ENCODE data around the gene CRIP2.

CRIP2 gene

DNA sequence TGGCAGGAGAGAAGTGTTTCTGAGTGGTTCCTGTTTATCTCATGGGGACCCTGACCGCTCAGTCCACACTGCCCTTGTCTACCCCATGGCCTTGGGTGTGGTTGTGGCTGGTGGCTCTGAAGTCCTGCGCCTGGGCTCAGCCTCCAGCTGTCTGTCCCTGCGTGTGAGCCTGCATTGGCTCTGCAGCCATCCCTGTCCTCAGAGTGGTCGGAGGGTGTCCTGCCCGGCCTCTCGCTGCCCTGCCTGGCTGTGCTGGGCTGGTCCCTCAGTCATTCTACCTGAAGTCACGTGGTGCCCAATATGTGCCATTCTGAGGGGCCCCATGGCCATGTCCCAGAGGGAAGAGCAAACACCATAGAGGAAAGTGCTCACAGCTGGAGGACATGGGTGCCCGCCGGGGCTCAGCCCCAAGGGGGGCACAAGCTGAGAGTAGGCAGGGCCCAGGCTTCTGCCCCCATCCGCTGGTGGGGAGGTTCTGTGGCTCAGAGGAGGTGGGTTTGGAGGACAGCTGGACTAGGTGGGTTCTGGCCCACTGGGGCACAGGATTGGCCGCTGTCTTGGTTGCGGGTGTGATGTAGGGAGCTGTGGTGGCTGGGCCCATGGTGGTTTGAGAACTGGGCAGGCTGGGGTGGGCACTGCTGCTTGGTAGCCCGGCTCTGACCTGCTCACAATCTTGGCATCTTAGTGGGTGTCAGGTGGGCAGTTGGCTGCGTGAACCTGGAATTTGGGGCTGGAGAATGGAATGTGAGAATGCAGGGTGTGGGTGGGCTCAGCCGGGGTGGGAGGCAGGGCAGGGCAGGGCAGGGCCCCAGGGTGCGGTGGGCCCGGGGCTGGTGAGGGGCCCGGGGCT is 28.1 kb downstream of the CRIP2 start:
- DNase-seq (ENCODE audit: low read depth, low spot score) = no peak
- Histone ChIP-seq H3K4me3 (no peak overlapping the region), H3K27ac (no peak overlapping the region), H3K9ac (ENCODE audit: insufficient read length) (no peak overlapping the region), H3K36me3 (ENCODE audit: insufficient read depth, low read length) (no peaks in the 10 kb centered on the region), H3K9me3 (ENCODE audit: low read depth, low read length) (no peaks in the 10 kb centered on the region)
- no peak for TF ChIP-seq POLR2AphosphoS5 (IDR thresholded peaks at IDR 0.05; ENCODE audit: borderline replicate concordance, low read depth, low read length)
- TF ChIP-seq FOXP2 (optimal IDR thresholded peaks at IDR 0.05; ENCODE audit: control extremely low read depth, extremely low read length, insufficient read depth) = no peak
- no peak for TF ChIP-seq EZH2 (IDR thresholded peaks at IDR 0.05)

DNA sequence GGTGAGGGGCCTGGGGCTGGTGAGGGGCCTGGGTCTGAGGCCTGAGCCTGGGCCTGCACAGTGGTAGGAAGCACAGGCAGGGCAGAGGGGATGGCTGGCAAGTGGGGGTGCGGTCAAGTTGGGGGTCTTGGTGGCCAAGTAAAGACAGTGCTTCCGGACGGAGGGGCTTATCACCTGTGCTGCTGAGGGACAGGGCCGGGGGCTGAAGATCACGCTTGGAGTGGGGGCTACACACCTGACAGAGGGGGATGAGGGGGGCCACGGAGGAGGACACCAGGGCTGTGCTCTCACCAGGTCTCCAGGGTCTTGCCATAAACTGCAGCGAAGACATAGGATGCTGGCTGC is 28.6 kb downstream of the CRIP2 start:
- Histone ChIP-seq H3K9ac (ENCODE audit: insufficient read length) (no peak overlapping the region), H3K36me3 (ENCODE audit: insufficient read depth, low read length) (no peaks in the 10 kb centered on the region), H3K27ac (no peak overlapping the region), H3K9me3 (ENCODE audit: low read depth, low read length) (no peaks in the 10 kb centered on the region), H3K4me3 (no peak overlapping the region)
- TF ChIP-seq POLR2AphosphoS5 (IDR thresholded peaks at IDR 0.05; ENCODE audit: borderline replicate concordance, low read depth, low read length) (no peak), FOXP2 (optimal IDR thresholded peaks at IDR 0.05; ENCODE audit: control extremely low read depth, extremely low read length, insufficient read depth) (no peak), EZH2 (IDR thresholded peaks at IDR 0.05) (no peak)
- no peak for DNase-seq (ENCODE audit: low read depth, low spot score)

DNA sequence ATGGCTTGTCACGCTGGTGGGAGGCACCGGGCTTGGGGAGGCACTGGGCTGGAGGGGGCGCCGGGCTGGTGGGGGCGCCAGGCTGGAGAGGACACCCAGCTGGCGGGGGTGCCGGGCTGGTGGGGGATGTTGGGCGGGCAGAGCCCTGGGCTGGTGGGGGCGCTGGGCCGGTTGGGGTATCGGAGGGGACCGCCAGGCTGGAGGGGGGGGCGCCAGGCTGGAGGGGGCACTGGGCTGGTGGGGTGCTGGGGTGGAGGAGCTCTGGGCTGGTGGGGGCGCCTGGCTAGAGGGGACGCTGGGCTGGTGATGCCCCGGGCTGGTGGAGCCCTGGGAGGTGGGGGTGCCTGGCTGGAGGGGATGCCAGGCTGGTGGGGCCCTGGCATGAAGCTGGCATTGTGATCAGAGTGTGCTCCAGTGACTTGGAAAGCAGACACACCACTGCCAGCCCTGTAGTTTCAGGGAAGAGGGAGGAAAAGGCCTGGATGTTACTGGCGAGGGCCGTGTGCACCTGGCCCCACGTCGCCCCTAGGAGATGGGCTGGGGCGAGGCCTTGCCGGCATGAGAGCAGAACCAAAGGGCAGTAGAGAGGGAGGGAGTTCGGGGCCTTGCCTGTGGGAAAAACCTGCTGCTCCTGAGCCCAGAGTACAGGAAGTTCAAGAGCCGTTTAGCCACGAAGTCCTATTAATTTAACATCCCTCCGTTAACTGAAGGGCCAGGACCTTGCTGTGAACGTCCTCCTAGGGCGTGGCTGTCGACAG is 29.5 kb downstream of the CRIP2 start:
- Histone ChIP-seq H3K9me3 (ENCODE audit: low read depth, low read length) (no peaks in the 10 kb centered on the region), H3K27ac (no peak overlapping the region), H3K9ac (ENCODE audit: insufficient read length) (no peak overlapping the region), H3K36me3 (ENCODE audit: insufficient read depth, low read length) (no peaks in the 10 kb centered on the region), H3K4me3 (no peak overlapping the region)
- no peak for DNase-seq (ENCODE audit: low read depth, low spot score)
- TF ChIP-seq FOXP2 (optimal IDR thresholded peaks at IDR 0.05; ENCODE audit: control extremely low read depth, extremely low read length, insufficient read depth) = no peak
- TF ChIP-seq POLR2AphosphoS5 (IDR thresholded peaks at IDR 0.05; ENCODE audit: borderline replicate concordance, low read depth, low read length) = no peak
- no peak for TF ChIP-seq EZH2 (IDR thresholded peaks at IDR 0.05)

DNA sequence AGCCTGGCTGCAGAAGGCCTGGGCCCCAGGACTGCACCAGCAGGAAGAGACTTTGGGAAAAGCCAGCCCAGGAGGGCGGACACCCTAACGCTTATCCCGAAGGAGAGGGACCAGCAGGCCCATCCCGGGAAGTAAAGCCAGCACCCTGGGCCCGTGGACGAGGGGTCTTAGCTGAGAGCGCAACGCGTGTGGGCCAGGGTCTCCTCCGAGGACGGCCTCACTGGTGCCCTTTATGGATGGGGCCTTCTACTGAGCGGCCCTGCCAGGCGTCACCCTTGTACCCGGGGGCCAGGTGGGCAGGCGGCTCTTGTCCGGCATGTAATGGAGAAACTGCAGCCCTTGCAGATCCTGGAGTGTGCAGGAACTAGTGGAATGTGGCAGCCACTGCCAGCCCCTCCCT is 30.5 kb downstream of the CRIP2 start:
- Histone ChIP-seq H3K9me3 (ENCODE audit: low read depth, low read length) (no peaks in the 10 kb centered on the region), H3K4me3 (no peak overlapping the region), H3K27ac (no peak overlapping the region), H3K36me3 (ENCODE audit: insufficient read depth, low read length) (no peaks in the 10 kb centered on the region), H3K9ac (ENCODE audit: insufficient read length) (no peak overlapping the region)
- DNase-seq (ENCODE audit: low read depth, low spot score) = no peak
- TF ChIP-seq POLR2AphosphoS5 (IDR thresholded peaks at IDR 0.05; ENCODE audit: borderline replicate concordance, low read depth, low read length) (no peak), EZH2 (IDR thresholded peaks at IDR 0.05) (no peak), FOXP2 (optimal IDR thresholded peaks at IDR 0.05; ENCODE audit: control extremely low read depth, extremely low read length, insufficient read depth) (no peak)

DNA sequence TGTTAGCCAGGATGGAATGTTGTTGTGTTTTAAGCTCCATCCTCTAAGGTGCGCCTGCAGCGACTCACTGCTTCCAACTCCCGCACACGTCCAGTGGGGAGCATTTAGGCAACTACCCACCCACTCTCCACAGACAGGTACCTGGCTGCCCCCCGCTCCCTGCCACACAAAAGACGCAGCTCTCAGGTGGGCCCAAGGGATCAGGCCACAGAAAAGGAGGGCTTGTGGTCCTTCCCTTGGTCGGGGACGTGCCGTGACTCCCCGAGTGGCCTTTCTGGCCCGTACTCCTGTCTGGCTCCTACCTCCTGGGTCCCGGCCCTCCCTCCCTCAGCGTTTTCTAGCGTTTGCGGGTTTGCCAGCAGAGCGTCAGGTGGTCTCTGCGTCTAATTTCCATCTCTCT is 32.6 kb downstream of the CRIP2 start:
- TF ChIP-seq FOXP2 (optimal IDR thresholded peaks at IDR 0.05; ENCODE audit: control extremely low read depth, extremely low read length, insufficient read depth) (no peak), EZH2 (IDR thresholded peaks at IDR 0.05) (no peak), POLR2AphosphoS5 (IDR thresholded peaks at IDR 0.05; ENCODE audit: borderline replicate concordance, low read depth, low read length) (no peak)
- Histone ChIP-seq H3K36me3 (ENCODE audit: insufficient read depth, low read length) (no peaks in the 10 kb centered on the region), H3K9ac (ENCODE audit: insufficient read length) (no peak overlapping the region), H3K27ac (no peak overlapping the region), H3K9me3 (ENCODE audit: low read depth, low read length) (no peaks in the 10 kb centered on the region), H3K4me3 (no peak overlapping the region)
- no peak for DNase-seq (ENCODE audit: low read depth, low spot score)

DNA sequence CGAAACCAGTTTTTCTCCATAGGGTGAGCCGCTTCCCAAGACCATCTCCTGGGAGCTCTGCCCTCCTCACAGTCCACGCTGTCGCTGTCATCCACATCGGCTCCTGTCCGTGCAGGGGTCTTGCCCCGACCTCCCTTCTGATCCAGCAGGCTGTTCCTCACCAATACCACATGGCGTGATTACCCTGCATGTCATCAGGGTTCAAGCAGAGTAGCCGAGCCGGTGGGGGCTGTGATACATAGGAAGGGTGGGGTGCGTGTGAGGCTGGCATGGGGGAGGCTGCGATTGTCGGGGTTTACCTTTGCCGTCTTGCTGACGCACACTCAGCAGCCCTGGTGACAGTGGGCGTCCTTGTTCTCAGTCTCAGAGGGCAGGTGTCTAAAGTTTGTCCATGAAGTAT is 33.4 kb downstream of the CRIP2 start:
- no peak overlapping the region for H3K9ac ChIP-seq (ENCODE audit: insufficient read length)
- H3K9me3 ChIP-seq (ENCODE audit: low read depth, low read length) = no peaks in the 10 kb centered on the region
- H3K4me3 ChIP-seq = no peak overlapping the region
- TF ChIP-seq EZH2 (IDR thresholded peaks at IDR 0.05) = no peak
- TF ChIP-seq POLR2AphosphoS5 (IDR thresholded peaks at IDR 0.05; ENCODE audit: borderline replicate concordance, low read depth, low read length) = no peak
- TF ChIP-seq FOXP2 (optimal IDR thresholded peaks at IDR 0.05; ENCODE audit: control extremely low read depth, extremely low read length, insufficient read depth) = no peak
- H3K36me3 ChIP-seq (ENCODE audit: insufficient read depth, low read length) = no peaks in the 10 kb centered on the region
- no peak for DNase-seq (ENCODE audit: low read depth, low spot score)
- H3K27ac ChIP-seq = no peak overlapping the region

DNA sequence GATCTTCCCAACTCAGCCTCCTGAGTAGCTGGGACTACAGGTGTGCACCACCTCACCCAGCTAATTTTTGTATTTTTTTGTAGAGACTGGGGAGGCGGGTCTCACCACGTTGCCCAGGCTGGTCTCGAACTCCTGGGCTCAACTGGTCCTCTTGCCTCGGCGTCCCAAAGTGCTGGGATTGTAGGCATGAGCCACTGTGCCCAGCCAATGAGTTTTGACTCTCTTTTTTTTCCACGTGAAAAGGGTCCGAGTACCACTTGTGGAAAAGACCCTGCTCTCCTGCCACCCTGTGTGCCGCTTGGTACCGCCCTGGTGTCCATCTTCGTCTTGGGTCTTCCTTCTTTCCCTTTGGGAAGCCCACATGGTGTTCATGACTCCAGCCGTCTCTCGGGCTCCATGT is 34.0 kb downstream of the CRIP2 start:
- no peak overlapping the region for H3K4me3 ChIP-seq
- H3K36me3 ChIP-seq (ENCODE audit: insufficient read depth, low read length) = no peaks in the 10 kb centered on the region
- no peak for DNase-seq (ENCODE audit: low read depth, low spot score)
- no peak overlapping the region for H3K9ac ChIP-seq (ENCODE audit: insufficient read length)
- H3K27ac ChIP-seq = no peak overlapping the region
- no peaks in the 10 kb centered on the region for H3K9me3 ChIP-seq (ENCODE audit: low read depth, low read length)
- no peak for TF ChIP-seq EZH2 (IDR thresholded peaks at IDR 0.05)
- TF ChIP-seq POLR2AphosphoS5 (IDR thresholded peaks at IDR 0.05; ENCODE audit: borderline replicate concordance, low read depth, low read length) = no peak
- TF ChIP-seq FOXP2 (optimal IDR thresholded peaks at IDR 0.05; ENCODE audit: control extremely low read depth, extremely low read length, insufficient read depth) = no peak

DNA sequence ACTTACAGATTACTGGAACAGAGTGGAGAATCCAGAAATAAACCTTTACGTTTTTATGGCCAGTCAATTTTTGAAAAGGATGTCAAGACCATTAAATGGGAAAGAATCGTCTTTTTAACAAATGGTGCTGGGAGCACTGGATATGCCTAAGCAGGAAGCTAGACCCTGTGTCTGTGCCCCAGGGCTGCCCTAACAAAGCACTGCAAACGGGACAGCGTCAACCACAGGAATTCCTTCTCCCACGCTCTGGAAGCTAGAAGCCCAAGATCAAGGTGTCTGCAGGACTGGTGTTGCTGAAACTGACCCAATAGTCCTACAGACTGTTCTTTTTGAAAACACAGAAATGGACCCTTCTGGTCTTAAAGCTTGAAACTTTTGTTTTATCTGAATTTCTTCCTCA is 42.5 kb downstream of the CRIP2 start:
- no peak for DNase-seq (ENCODE audit: low read depth, low spot score)
- no peaks in the 10 kb centered on the region for H3K9me3 ChIP-seq (ENCODE audit: low read depth, low read length)
- TF ChIP-seq FOXP2 (optimal IDR thresholded peaks at IDR 0.05; ENCODE audit: control extremely low read depth, extremely low read length, insufficient read depth) (no peak), POLR2AphosphoS5 (IDR thresholded peaks at IDR 0.05; ENCODE audit: borderline replicate concordance, low read depth, low read length) (no peak), EZH2 (IDR thresholded peaks at IDR 0.05) (no peak)
- no peaks in the 10 kb centered on the region for H3K36me3 ChIP-seq (ENCODE audit: insufficient read depth, low read length)
- H3K4me3 ChIP-seq = no peak overlapping the region
- H3K9ac ChIP-seq (ENCODE audit: insufficient read length) = no peak overlapping the region
- H3K27ac ChIP-seq = no peak overlapping the region
